ENCODE data around the gene FRMPD2. TPM values are rescaled to one million over a fixed set of nuclear protein-coding genes. Genes with fewer than 3 reads are reported as not detected.

FRMPD2 gene
- total RNA-seq (0.42 and 0.97 TPM in 2 replicates), polyA plus RNA-seq (not detected in 2 replicates), polyA minus RNA-seq (0.11 and 0.12 TPM in 2 replicates), Bru-seq, nascent RNA (percentile 13 among the genes with signal in this experiment), BruChase-seq, experiment 1, labeled RNA remaining after a 6-hour chase (percentile 6 among the genes with signal in this experiment), BruChase-seq, experiment 2, labeled RNA remaining after a 2-hour chase (percentile 8 among the genes with signal in this experiment)
- polyA plus RNA-seq (2011; cell fraction: cytosol; rRNA removed) = not detected in 2 replicates
- polyA plus RNA-seq (2011; cell fraction: nucleus; rRNA removed) = 0.20 TPM in 1 of 2 replicates, not detected in the other
- not detected in 2 replicates for polyA plus RNA-seq (2012)
- not detected for polyA minus RNA-seq (2011; cell fraction: cytosol; rRNA and poly(A)+ RNA removed)
- not detected in 2 replicates for polyA minus RNA-seq (2011; cell fraction: nucleus; rRNA and poly(A)+ RNA removed)
- long read RNA-seq = 0 reads

GRCh38 chr10:48274636-48275035 is at the start of gene FRMPD2:
Gene FRMPD2, minus strand, starts transcription at chr10:48274696. Its CDS starts 129 bp downstream, at chr10:48274567.
- no peak within 1 kb of the TSS for H3K9ac ChIP-seq (replicated peaks; ENCODE audit: extremely low read depth, insufficient read depth, low read length)
- H3K27ac ChIP-seq (ENCODE audit: insufficient read depth, low read depth, low read length) = no peak within 1 kb of the TSS
- H3K36me3 ChIP-seq (ENCODE audit: control insufficient read depth in 2 of 2, extremely low read depth in 1 of 2, insufficient read depth in 2 of 2, low read length in 2 of 2) = no peaks in the 10 kb centered on the region
- no peaks in the 10 kb centered on the region for H3K79me2 ChIP-seq (ENCODE audit: control insufficient read depth, insufficient read depth, low read length)
- intact Hi-C loops (cut with micrococcal nuclease) (no loop called here), dilution Hi-C loops (cut with MboI; ENCODE audit: extremely low pct_ligation_motif_present, low sequenced_read_pairs) (no loop called here)
- POLR2A ChIA-PET = no interaction called here
- H4K20me1 ChIP-seq (replicated peaks; ENCODE audit: control insufficient read depth, extremely low read depth, insufficient read depth, low read length) = no peaks in the 10 kb centered on the region
- no peaks in the 10 kb centered on the region for H3K9me3 ChIP-seq (replicated peaks; ENCODE audit: control insufficient read depth, insufficient read depth, low read length)
- no peaks in the 10 kb centered on the region for H3K4me1 ChIP-seq (ENCODE audit: control insufficient read depth, extremely low read depth, insufficient read depth, low read length)
- no peak for TF ChIP-seq FOS (IDR thresholded peaks at IDR 0.05; ENCODE audit: borderline replicate concordance, insufficient read depth, low read length)
- no peak for TF ChIP-seq MYC (IDR thresholded peaks at IDR 0.05; ENCODE audit: low read depth, low read length)
- H3K4me3 ChIP-seq (replicated peaks in 1 of 3; ENCODE audit: insufficient read depth in 1 of 3, low read depth in 1 of 3, low read length in 3 of 3) = no peak within 1 kb of the TSS
- H2AFZ ChIP-seq (ENCODE audit: low read depth, low read length) = no peak within 1 kb of the TSS
- H3K4me2 ChIP-seq (ENCODE audit: insufficient read depth, low read length) = no peak within 1 kb of the TSS
- BruUV-seq (replicated peaks) = no TSS peak
- H3K9me1 ChIP-seq (replicated peaks; ENCODE audit: control insufficient read depth, extremely low read depth, insufficient read depth, low read length) = no peaks in the 10 kb centered on the region
- H3K27me3 ChIP-seq (ENCODE audit: control insufficient read depth in 2 of 2, insufficient read depth in 2 of 2, low read length in 2 of 2) = peaks cover 5 to 10% of the 10 kb centered on the region in 2 experiments
- DNase-seq (ENCODE audit: low read depth, low spot score) = no peak
- no peak for FAIRE-seq
- CTCF ChIA-PET = no interaction called here

- intact Hi-C loops (cut with micrococcal nuclease) = no loop called here
- DNase-seq (ENCODE audit: low read depth, low spot score) = no peak
- Histone ChIP-seq H3K27ac (ENCODE audit: insufficient read depth, low read depth, low read length) (no peak overlapping the region), H3K4me1 (ENCODE audit: control insufficient read depth, extremely low read depth, insufficient read depth, low read length) (no peaks in the 10 kb centered on the region), H2AFZ (ENCODE audit: low read depth, low read length) (no peak overlapping the region), H3K79me2 (ENCODE audit: control insufficient read depth, insufficient read depth, low read length) (peaks cover 71% of the 10 kb centered on the region), H3K9me1 (replicated peaks; ENCODE audit: control insufficient read depth, extremely low read depth, insufficient read depth, low read length) (no peaks in the 10 kb centered on the region), H3K9me3 (replicated peaks; ENCODE audit: control insufficient read depth, insufficient read depth, low read length) (no peaks in the 10 kb centered on the region), H3K4me2 (ENCODE audit: insufficient read depth, low read length) (no peak overlapping the region), H3K9ac (replicated peaks; ENCODE audit: extremely low read depth, insufficient read depth, low read length) (no peak overlapping the region), H3K4me3 (replicated peaks in 1 of 3; ENCODE audit: insufficient read depth in 1 of 3, low read depth in 1 of 3, low read length in 3 of 3) (no peak overlapping the region), H3K36me3 (ENCODE audit: control insufficient read depth in 2 of 2, extremely low read depth in 1 of 2, insufficient read depth in 2 of 2, low read length in 2 of 2) (no peaks in the 10 kb centered on the region), H3K27me3 (ENCODE audit: control insufficient read depth in 2 of 2, insufficient read depth in 2 of 2, low read length in 2 of 2) (no peaks in the 10 kb centered on the region), H4K20me1 (replicated peaks; ENCODE audit: control insufficient read depth, extremely low read depth, insufficient read depth, low read length) (peaks cover 14% of the 10 kb centered on the region)
- dilution Hi-C loops (cut with MboI; ENCODE audit: extremely low pct_ligation_motif_present, low sequenced_read_pairs) = no loop called here
- ChIA-PET CTCF (interaction anchor here (0.6 to 1.2 kb wide), 2 partner anchors 13 to 43 kb away, joined by 3 to 5 read pairs; no protein-coding TSS in a partner anchor), POLR2A (interaction anchor here (0.6 kb wide), 1 partner anchor 60 kb away, joined by 3 read pairs; no protein-coding TSS in a partner anchor)
- BruUV-seq (replicated peaks) = no TSS peak
- no peak for FAIRE-seq
- TF ChIP-seq GATA2 (IDR thresholded peaks at IDR 0.05; ENCODE audit: insufficient read depth, insufficient read length, low read depth, low read length) = no peak
- no peak for TF ChIP-seq EZH2 (IDR thresholded peaks at IDR 0.05; ENCODE audit: borderline replicate concordance, low read depth, low read length, severe bottlenecking)
- no peak for TF ChIP-seq FOS (IDR thresholded peaks at IDR 0.05; ENCODE audit: borderline replicate concordance, insufficient read depth, low read length)
- no peak for TF ChIP-seq CTCF (IDR thresholded peaks at IDR 0.05; ENCODE audit: extremely low read depth in 1 of 2, insufficient read depth in 1 of 2, low read depth in 1 of 2, low read length in 2 of 2)
- no peak for TF ChIP-seq POLR2AphosphoS5 (IDR thresholded peaks at IDR 0.05; ENCODE audit: insufficient read depth, low read depth, low read length)
- no peak for TF ChIP-seq MYC (IDR thresholded peaks at IDR 0.05; ENCODE audit: low read depth, low read length)
- TF ChIP-seq JUN (IDR thresholded peaks at IDR 0.05; ENCODE audit: borderline replicate concordance, insufficient read depth, insufficient read length, low read depth) = no peak
- TF ChIP-seq POLR2A (IDR thresholded peaks at IDR 0.05; ENCODE audit: low read depth, low read length) = no peak
- TF ChIP-seq MAX (IDR thresholded peaks at IDR 0.05; ENCODE audit: insufficient read depth, insufficient read length) = no peak
Measured at GRCh38 chr10:48322017-48322416, 47.5 kb upstream of the FRMPD2 start.

Measured in endothelial cell of umbilical vein (primary cell).